Liver (tissue), 9 donors: ENCODE measurements around the gene JPT1. TPM values are rescaled to one million over a fixed set of nuclear protein-coding genes. Genes with fewer than 3 reads are reported as not detected.

Experiments
- DNase-seq: peaks from one replicate; pipeline ENCODE4 v3.0.0-alpha.2; 2017; ENCODE audit warnings: low spot score
- H3K27ac ChIP-seq, 2 donors: one replicate each; pipeline ENCODE4 v1.7.0; 2013; ENCODE audit warnings: inconsistent platforms in 2 of 2, low read length in 2 of 2, control low read depth in 1 of 2, low read depth in 1 of 2, mild to moderate bottlenecking in 1 of 2
- H3K27me3 ChIP-seq, 4 donors: one replicate each; pipeline versions ENCODE4 v1.6.1 to v1.7.0; 2013; ENCODE audit warnings: low read length in 3 of 4, inconsistent platforms in 1 of 4, mild to moderate bottlenecking in 1 of 4, moderate library complexity in 1 of 4; ENCODE audit not compliant: control insufficient read depth in 4 of 4, insufficient read depth in 4 of 4
- H3K36me3 ChIP-seq, 4 donors: one replicate each; pipeline versions ENCODE4 v1.6.1 to v1.7.0; 2013; ENCODE audit warnings: low read length in 3 of 4, mild to moderate bottlenecking in 3 of 4, low read depth in 1 of 4, moderate library complexity in 1 of 4; ENCODE audit not compliant: control insufficient read depth in 4 of 4, insufficient read depth in 3 of 4
- H3K4me1 ChIP-seq, 4 donors: one replicate each; pipeline versions ENCODE4 v1.6.1 to v1.7.0; 2013; ENCODE audit warnings: low read length in 3 of 4, mild to moderate bottlenecking in 3 of 4, moderate library complexity in 1 of 4; ENCODE audit not compliant: control insufficient read depth in 4 of 4, insufficient read depth in 4 of 4
- H3K4me3 ChIP-seq, 3 donors: one replicate each; pipeline versions ENCODE4 v1.6.1 to v1.7.0; 2013; ENCODE audit warnings: low read length in 3 of 3, control low read depth in 1 of 3, low read depth in 1 of 3, mild to moderate bottlenecking in 1 of 3
- H3K9ac ChIP-seq, 2 donors: one replicate each; pipeline ENCODE4 v1.7.0; 2013; ENCODE audit warnings: low read length in 2 of 2, mild to moderate bottlenecking in 2 of 2, moderate library complexity in 2 of 2, control low read depth in 1 of 2, low read depth in 1 of 2
- H3K9me3 ChIP-seq, 4 donors: one replicate each; pipeline versions ENCODE4 v1.6.1 to v1.7.0; 2013; ENCODE audit warnings: low read length in 3 of 4; ENCODE audit not compliant: control insufficient read depth in 4 of 4
- ATF3 ChIP-seq: IDR thresholded peaks from 2 replicates; pipeline ENCODE4 v1.6.1; 2016; ENCODE audit warnings: antibody characterized with exemption
- CTCF ChIP-seq: fragments of 150-350 bp; IDR thresholded peaks from 2 replicates; pipeline ENCODE4 v1.5.1; 2017; ENCODE audit warnings: improper control_type of control experiment, low read depth, low read length; ENCODE audit not compliant: missing input control
- EGR1 ChIP-seq, 2 donors: IDR thresholded peaks; 2 replicates each; pipeline ENCODE4 v1.6.1; 2016 to 2018; ENCODE audit warnings: antibody characterized with exemption in 2 of 2, low read depth in 2 of 2
- FOXA1 ChIP-seq: IDR thresholded peaks from 2 replicates; pipeline ENCODE4 v1.6.1; 2016; ENCODE audit warnings: antibody characterized with exemption
- FOXA2 ChIP-seq: IDR thresholded peaks from 2 replicates; pipeline ENCODE4 v1.6.1; 2016; ENCODE audit warnings: antibody characterized with exemption
- GABPA ChIP-seq, 2 donors: IDR thresholded peaks in 1 of 2; conservative IDR thresholded peaks in 1 of 2; 2 replicates each; pipeline ENCODE4 v1.6.1; 2016; ENCODE audit warnings: antibody characterized with exemption in 2 of 2, mild to moderate bottlenecking in 1 of 2, moderate library complexity in 1 of 2
- HNF4A ChIP-seq, 2 donors: conservative IDR thresholded peaks; 2 replicates each; pipeline ENCODE4 v1.6.1; 2016; ENCODE audit warnings: antibody characterized with exemption in 2 of 2, mild to moderate bottlenecking in 2 of 2
- HNF4G ChIP-seq: IDR thresholded peaks from 2 replicates; pipeline ENCODE4 v1.6.1; 2016; ENCODE audit warnings: antibody characterized with exemption
- JUND ChIP-seq, 2 donors: IDR thresholded peaks; 2 replicates each; pipeline ENCODE4 v1.6.1; 2016; ENCODE audit warnings: antibody characterized with exemption in 2 of 2
- MAX ChIP-seq: IDR thresholded peaks from 2 replicates; pipeline ENCODE4 v1.6.1; 2016; ENCODE audit warnings: antibody characterized with exemption
- NR2F2 ChIP-seq: IDR thresholded peaks from 2 replicates; pipeline ENCODE4 v1.6.1; 2016; ENCODE audit warnings: antibody characterized with exemption
- RAD21 ChIP-seq, 2 donors: IDR thresholded peaks; 2 replicates each; pipeline ENCODE4 v1.6.1; 2016; ENCODE audit warnings: antibody characterized with exemption in 2 of 2, mild to moderate bottlenecking in 2 of 2
- REST ChIP-seq: IDR thresholded peaks from 2 replicates; pipeline ENCODE4 v1.6.1; 2016; ENCODE audit warnings: antibody characterized with exemption, mild to moderate bottlenecking
- RXRA ChIP-seq, 2 donors: IDR thresholded peaks; 2 replicates each; pipeline ENCODE4 v1.6.1; 2017 to 2018; ENCODE audit warnings: antibody characterized with exemption in 2 of 2, mild to moderate bottlenecking in 1 of 2
- SP1 ChIP-seq: IDR thresholded peaks from 2 replicates; pipeline ENCODE4 v1.6.1; 2018; ENCODE audit warnings: antibody characterized with exemption, mild to moderate bottlenecking
- TAF1 ChIP-seq: conservative IDR thresholded peaks from 2 replicates; pipeline ENCODE4 v1.6.1; 2016; ENCODE audit warnings: antibody characterized with exemption, mild to moderate bottlenecking
- YY1 ChIP-seq: IDR thresholded peaks from 2 replicates; pipeline ENCODE4 v1.6.1; 2016; ENCODE audit warnings: antibody characterized with exemption, mild to moderate bottlenecking
- ZBTB33 ChIP-seq: IDR thresholded peaks from 2 replicates; pipeline ENCODE4 v1.6.1; 2016; ENCODE audit warnings: antibody characterized with exemption
- WGBS: extraction: QIAGEN DNeasy Blood & Tissue Kit; methylation state at CpG from one replicate; pipeline ENCODE4 v1.1.7; 2013; 5-methylcytosine and 5-hydroxymethylcytosine counted together
- polyA plus RNA-seq, 2 donors: library from polyadenylated mRNA; stranded (reverse) in 1 of 2; unstranded in 1 of 2; fragments of 200-250 nt in 1 of 2; fragments of >200 nt in 1 of 2; fragmentation: Nextera tagmentation in 1 of 2; extraction: Ambion mirVana in 1 of 2; gene quantifications; one replicate each; pipeline versions ENCODE4 v1.2.1 to v1.2.3, GENCODE V29; 2013 to 2015
- total RNA-seq, 2 donors: library from RNA; depleted of rRNA; stranded (reverse); fragments of >200 nt; gene quantifications; one replicate each; pipeline ENCODE4 v1.2.3, GENCODE V29; 2014
- donor health status: healthy.
- donor health status: healthy.
- donor health status: healthy.
- donor health status: healthy.
- donor health status: healthy.

JPT1 gene
- total and polyA plus RNA-seq, 4 donors = 20.5 to 47.8 (median 43.9) TPM

GRCh38 chr17:75194879-75195278 is 40.6 kb upstream of the JPT1 start:
- Histone ChIP-seq H3K4me1 (peaks cover 0 to 5% (median under 1%) of the 10 kb centered on the region in 4 donors), H3K27me3 (no peaks in the 10 kb centered on the region), H3K9me3 (no peaks in the 10 kb centered on the region), H3K9ac (no peak overlapping the region), H3K27ac (no peak overlapping the region), H3K36me3 (no peaks in the 10 kb centered on the region), H3K4me3 (no peak overlapping the region)
- 88% methylated on average over 4 of the region's 5 CpGs for WGBS
- no peak for DNase-seq
- no peak for TF ChIP-seq ATF3
- TF ChIP-seq FOXA2 = no peak
- TF ChIP-seq RXRA (IDR thresholded peaks at IDR 0.05) = no peak
- no peak for TF ChIP-seq HNF4A (conservative IDR thresholded peaks at IDR 0.05)
- TF ChIP-seq GABPA (IDR thresholded peaks at IDR 0.05 in 1 of 2, conservative IDR thresholded peaks at IDR 0.05 in 1 of 2) = no peak
- TF ChIP-seq HNF4G = no peak
- no peak for TF ChIP-seq YY1
- no peak for TF ChIP-seq FOXA1
- no peak for TF ChIP-seq NR2F2
- TF ChIP-seq JUND (IDR thresholded peaks at IDR 0.05) = no peak
- TF ChIP-seq CTCF = no peak
- TF ChIP-seq MAX = no peak
- no peak for TF ChIP-seq RAD21 (IDR thresholded peaks at IDR 0.05)
- no peak for TF ChIP-seq ZBTB33
- no peak for TF ChIP-seq REST
- no peak for TF ChIP-seq SP1

GRCh38 chr17:75191584-75191983 is 37.3 kb upstream of the JPT1 start:
- DNase-seq = no peak
- H3K27me3 ChIP-seq = no peaks in the 10 kb centered on the region
- 83% methylated on average over 4 of the region's 4 CpGs for WGBS
- TF ChIP-seq RXRA (IDR thresholded peaks at IDR 0.05) (no peak), YY1 (no peak), HNF4A (conservative IDR thresholded peaks at IDR 0.05) (no peak), TAF1 (no peak), FOXA1 (no peak), GABPA (IDR thresholded peaks at IDR 0.05 in 1 of 2, conservative IDR thresholded peaks at IDR 0.05 in 1 of 2) (no peak), ATF3 (no peak), JUND (IDR thresholded peaks at IDR 0.05) (no peak), EGR1 (IDR thresholded peaks at IDR 0.05; ENCODE audit: low read depth in 2 of 2) (no peak), HNF4G (no peak), SP1 (no peak)
- no peaks in the 10 kb centered on the region for H3K36me3 ChIP-seq
- no peak overlapping the region for H3K4me3 ChIP-seq
- no peak overlapping the region for H3K27ac ChIP-seq
- no peaks in the 10 kb centered on the region for H3K9me3 ChIP-seq
- H3K4me1 ChIP-seq = peaks cover 0 to 1% (median 0%) of the 10 kb centered on the region in 4 donors
- no peak overlapping the region for H3K9ac ChIP-seq
